Adipose tissue (tissue), 3 donors: ENCODE measurements around the gene RADX. TPM values are rescaled to one million over a fixed set of nuclear protein-coding genes. Genes with fewer than 3 reads are reported as not detected.

Experiments used
- polyA plus RNA-seq, 3 donors: library from polyadenylated mRNA; stranded (reverse); fragments of 200-250 nt; gene quantifications; one replicate each; pipeline ENCODE4 v1.2.3, GENCODE V29; 2013
- donor health status: healthy with polysubstance abuse.
- donor health status: Bipolar disorder and iron deficiency.
- donor health status: healthy.

The RADX gene
- polyA plus RNA-seq, 3 donors, result 0.34 to 1.2 (median 0.51) TPM

Other genes with a start within 250 kb of the RADX start
- 1 to 10 TPM in 2 of 3 donors, under 1 TPM in 1; 0.34 to 9.1 (median 1.9) TPM for gene RNF128, start 114.7 kb downstream of the RADX start, polyA plus RNA-seq
- gene TBC1D8B, start 190.7 kb downstream of the RADX start, polyA plus RNA-seq, result 1 to 10 TPM; 1.1 to 4.0 (median 3.1) TPM